ENCODE data around the gene CSNK1E.

The CSNK1E gene

DNA sequence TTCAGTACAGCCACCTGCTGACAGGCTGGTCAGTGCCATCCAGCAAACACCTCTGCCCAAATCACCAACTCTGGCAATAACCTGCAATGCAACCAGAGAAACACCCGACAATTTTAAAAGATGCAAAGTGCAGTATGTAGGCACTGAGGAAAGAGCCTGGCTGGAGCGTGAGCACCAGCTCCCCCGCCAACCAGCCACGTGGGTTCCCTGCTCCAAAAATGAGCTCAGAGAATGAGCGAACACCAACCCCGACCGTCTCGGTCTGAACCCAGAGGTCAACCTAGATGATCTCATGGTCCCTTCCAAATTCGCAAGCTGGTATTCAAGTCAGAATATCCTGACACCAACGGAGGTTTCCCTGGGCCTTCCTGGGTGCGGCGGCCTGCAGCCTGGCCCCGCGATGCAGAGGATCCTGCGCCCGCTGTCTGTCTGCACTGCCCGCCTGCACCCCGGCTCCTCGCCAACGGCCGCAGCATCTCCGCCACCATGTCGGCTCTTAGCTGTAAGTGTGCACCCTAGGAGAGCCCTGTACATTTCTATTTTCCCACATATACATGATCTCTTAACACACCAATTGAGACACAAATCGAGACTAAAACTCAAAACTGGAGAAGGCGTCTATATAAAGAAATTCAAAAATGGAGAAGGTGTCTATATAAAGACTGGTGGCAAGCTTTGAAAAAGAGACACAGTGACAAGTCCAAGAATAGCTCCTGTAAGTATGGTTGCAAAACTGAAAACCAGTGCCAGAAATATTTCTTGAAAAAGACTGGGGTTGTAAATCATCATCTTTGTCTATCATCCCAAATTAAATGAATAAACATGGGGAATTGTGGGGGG lies 67.2 kb downstream of the CSNK1E start:
- no peak overlapping the region for H3K9ac ChIP-seq
- H3K27ac ChIP-seq, result no peak overlapping the region
- no peaks in the 10 kb centered on the region for H3K36me3 ChIP-seq (ENCODE audit: control insufficient read depth, insufficient read depth, low read length)
- no peak overlapping the region for H3K4me2 ChIP-seq (ENCODE audit: low read length)
- no peaks in the 10 kb centered on the region for H3K9me3 ChIP-seq (ENCODE audit: control insufficient read depth, low read length)
- H3K79me2 ChIP-seq, result peaks cover 8% of the 10 kb centered on the region
- TF ChIP-seq, protein P1, sequence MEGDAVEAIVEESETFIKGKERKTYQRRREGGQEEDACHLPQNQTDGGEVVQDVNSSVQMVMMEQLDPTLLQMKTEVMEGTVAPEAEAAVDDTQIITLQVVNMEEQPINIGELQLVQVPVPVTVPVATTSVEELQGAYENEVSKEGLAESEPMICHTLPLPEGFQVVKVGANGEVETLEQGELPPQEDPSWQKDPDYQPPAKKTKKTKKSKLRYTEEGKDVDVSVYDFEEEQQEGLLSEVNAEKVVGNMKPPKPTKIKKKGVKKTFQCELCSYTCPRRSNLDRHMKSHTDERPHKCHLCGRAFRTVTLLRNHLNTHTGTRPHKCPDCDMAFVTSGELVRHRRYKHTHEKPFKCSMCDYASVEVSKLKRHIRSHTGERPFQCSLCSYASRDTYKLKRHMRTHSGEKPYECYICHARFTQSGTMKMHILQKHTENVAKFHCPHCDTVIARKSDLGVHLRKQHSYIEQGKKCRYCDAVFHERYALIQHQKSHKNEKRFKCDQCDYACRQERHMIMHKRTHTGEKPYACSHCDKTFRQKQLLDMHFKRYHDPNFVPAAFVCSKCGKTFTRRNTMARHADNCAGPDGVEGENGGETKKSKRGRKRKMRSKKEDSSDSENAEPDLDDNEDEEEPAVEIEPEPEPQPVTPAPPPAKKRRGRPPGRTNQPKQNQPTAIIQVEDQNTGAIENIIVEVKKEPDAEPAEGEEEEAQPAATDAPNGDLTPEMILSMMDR (IDR thresholded peaks at IDR 0.05), result no peak
- no peaks in the 10 kb centered on the region for H3K4me1 ChIP-seq
- no peak overlapping the region for H3K4me3 ChIP-seq (ENCODE audit: low read depth, low read length)
- no peaks in the 10 kb centered on the region for H3K27me3 ChIP-seq (ENCODE audit: control insufficient read depth, insufficient read depth, low read length)
- H2AFZ ChIP-seq, result no peak overlapping the region

GRCh38 chr22:38249301-38249700 lies 67.9 kb downstream of the CSNK1E start:
- no peaks in the 10 kb centered on the region for H3K36me3 ChIP-seq (ENCODE audit: control insufficient read depth, insufficient read depth, low read length)
- H3K9ac ChIP-seq, result no peak overlapping the region
- TF ChIP-seq, protein P1 (IDR thresholded peaks at IDR 0.05), result no peak
- H3K9me3 ChIP-seq (ENCODE audit: control insufficient read depth, low read length), result no peaks in the 10 kb centered on the region
- no peaks in the 10 kb centered on the region for H3K4me1 ChIP-seq
- no peak overlapping the region for H2AFZ ChIP-seq
- H3K4me2 ChIP-seq (ENCODE audit: low read length), result no peak overlapping the region
- H3K4me3 ChIP-seq (ENCODE audit: low read depth, low read length), result no peak overlapping the region
- no peak overlapping the region for H3K27ac ChIP-seq
- peaks cover 8% of the 10 kb centered on the region for H3K79me2 ChIP-seq
- no peaks in the 10 kb centered on the region for H3K27me3 ChIP-seq (ENCODE audit: control insufficient read depth, insufficient read depth, low read length)

- TF ChIP-seq, protein P1 (IDR thresholded peaks at IDR 0.05), result no peak
- Histone ChIP-seq H3K27ac (no peak overlapping the region), H3K36me3 (ENCODE audit: control insufficient read depth, insufficient read depth, low read length) (no peaks in the 10 kb centered on the region), H3K9ac (no peak overlapping the region), H3K4me1 (no peaks in the 10 kb centered on the region), H3K9me3 (ENCODE audit: control insufficient read depth, low read length) (no peaks in the 10 kb centered on the region), H2AFZ (no peak overlapping the region), H3K4me3 (ENCODE audit: low read depth, low read length) (no peak overlapping the region), H3K27me3 (ENCODE audit: control insufficient read depth, insufficient read depth, low read length) (no peaks in the 10 kb centered on the region), H3K79me2 (peaks cover 8% of the 10 kb centered on the region), H3K4me2 (ENCODE audit: low read length) (no peak overlapping the region)
These were observed 69.0 kb downstream of the CSNK1E start for GRCh38 chr22:38248280-38248679.

DNA sequence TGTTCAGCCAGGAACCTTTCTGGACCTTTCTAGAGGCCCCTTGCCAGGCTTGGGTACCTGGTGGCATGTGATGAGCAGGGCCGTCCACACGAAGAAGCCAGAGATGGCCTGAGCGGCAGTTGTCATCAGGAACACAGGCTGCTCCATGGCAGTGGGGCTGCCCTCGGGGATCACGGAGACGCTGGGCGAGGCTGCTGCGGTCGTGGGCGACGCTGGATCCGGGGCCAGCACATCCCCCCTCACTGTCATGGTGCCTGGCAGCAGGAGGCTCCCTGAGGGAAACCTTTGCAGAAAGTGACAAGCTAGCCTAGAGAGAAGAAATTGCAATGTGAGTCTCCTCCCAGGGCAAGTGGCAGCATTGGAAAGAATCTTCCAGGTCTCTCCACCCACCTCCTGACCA lies 69.5 kb downstream of the CSNK1E start:
- H3K9ac ChIP-seq, result no peak overlapping the region
- H3K4me3 ChIP-seq (ENCODE audit: low read depth, low read length), result no peak overlapping the region
- TF ChIP-seq, protein P1 (IDR thresholded peaks at IDR 0.05), result no peak
- peaks cover 8% of the 10 kb centered on the region for H3K79me2 ChIP-seq
- H3K4me2 ChIP-seq (ENCODE audit: low read length), result no peak overlapping the region
- no peak overlapping the region for H3K27ac ChIP-seq
- H3K36me3 ChIP-seq (ENCODE audit: control insufficient read depth, insufficient read depth, low read length), result no peaks in the 10 kb centered on the region
- no peak overlapping the region for H2AFZ ChIP-seq
- no peaks in the 10 kb centered on the region for H3K27me3 ChIP-seq (ENCODE audit: control insufficient read depth, insufficient read depth, low read length)
- no peaks in the 10 kb centered on the region for H3K4me1 ChIP-seq
- no peaks in the 10 kb centered on the region for H3K9me3 ChIP-seq (ENCODE audit: control insufficient read depth, low read length)

DNA sequence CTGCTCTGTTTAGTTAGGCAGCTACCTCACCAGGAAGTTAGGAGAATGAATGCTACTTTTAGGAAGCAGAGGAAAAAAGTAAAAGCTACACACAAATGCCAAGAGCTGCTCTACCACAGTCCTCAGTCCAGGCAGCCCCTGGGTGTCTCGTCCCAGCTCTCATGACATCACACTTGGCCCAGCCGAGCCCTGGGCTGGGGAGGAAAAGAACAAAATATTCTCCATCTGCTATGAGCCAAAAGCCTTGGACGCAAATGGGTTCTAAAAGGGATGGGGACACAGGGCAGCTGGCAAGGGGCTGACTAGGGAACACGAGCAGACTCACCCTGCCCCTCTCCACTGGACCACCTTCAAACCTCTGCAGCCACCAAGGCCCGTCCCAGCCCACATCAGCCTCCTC lies 70.5 kb downstream of the CSNK1E start:
- no peak overlapping the region for H3K9ac ChIP-seq

More for the DNA sequence above, 70.5 kb downstream of the CSNK1E start:
- no peak overlapping the region for H3K27ac ChIP-seq
- H3K4me2 ChIP-seq (ENCODE audit: low read length), result no peak overlapping the region
- no peaks in the 10 kb centered on the region for H3K4me1 ChIP-seq
- no peaks in the 10 kb centered on the region for H3K9me3 ChIP-seq (ENCODE audit: control insufficient read depth, low read length)
- H3K79me2 ChIP-seq, result peaks cover 4% of the 10 kb centered on the region
- no peak overlapping the region for H3K4me3 ChIP-seq (ENCODE audit: low read depth, low read length)
- TF ChIP-seq, protein P1 (IDR thresholded peaks at IDR 0.05), result no peak
- no peaks in the 10 kb centered on the region for H3K36me3 ChIP-seq (ENCODE audit: control insufficient read depth, insufficient read depth, low read length)
- no peak overlapping the region for H2AFZ ChIP-seq
- no peaks in the 10 kb centered on the region for H3K27me3 ChIP-seq (ENCODE audit: control insufficient read depth, insufficient read depth, low read length)
